ENCODE data around the gene TINCR.

Gene TINCR

DNA sequence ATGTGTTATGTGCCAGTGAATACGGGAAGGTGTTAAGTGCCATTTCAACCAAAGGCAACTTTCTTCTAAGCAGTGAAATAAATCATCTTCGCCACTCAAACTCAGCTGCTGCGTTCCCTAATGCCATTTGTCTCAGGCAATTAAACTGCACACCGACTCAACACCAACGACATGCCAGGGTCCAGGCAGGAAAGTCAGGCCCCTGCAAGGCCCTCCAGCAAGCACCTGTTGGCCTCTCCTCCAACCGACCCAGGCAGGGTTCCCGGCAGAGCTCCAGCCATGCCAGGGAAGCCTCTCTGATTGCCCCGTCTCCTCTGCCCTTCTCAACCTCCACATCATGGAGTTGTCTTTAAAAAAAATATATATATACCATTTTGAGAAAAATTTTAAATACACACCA, 33.0 kb upstream of the TINCR start:
- no peaks in the 10 kb centered on the region for H3K27me3 ChIP-seq (ENCODE audit: insufficient read depth, low read length)
- H3F3A ChIP-seq (ENCODE audit: insufficient read depth, low read length): no peaks in the 10 kb centered on the region
- no peaks in the 10 kb centered on the region for H3K79me2 ChIP-seq (ENCODE audit: insufficient read depth, low read length)
- H3K36me3 ChIP-seq (ENCODE audit: insufficient read depth, low read length): peaks cover 94% of the 10 kb centered on the region
- no peak overlapping the region for H3K27ac ChIP-seq (ENCODE audit: low read depth, low read length, poor library complexity, severe bottlenecking)
- H3K9ac ChIP-seq (ENCODE audit: low read length): no peak overlapping the region
- TF ChIP-seq, protein P1, sequence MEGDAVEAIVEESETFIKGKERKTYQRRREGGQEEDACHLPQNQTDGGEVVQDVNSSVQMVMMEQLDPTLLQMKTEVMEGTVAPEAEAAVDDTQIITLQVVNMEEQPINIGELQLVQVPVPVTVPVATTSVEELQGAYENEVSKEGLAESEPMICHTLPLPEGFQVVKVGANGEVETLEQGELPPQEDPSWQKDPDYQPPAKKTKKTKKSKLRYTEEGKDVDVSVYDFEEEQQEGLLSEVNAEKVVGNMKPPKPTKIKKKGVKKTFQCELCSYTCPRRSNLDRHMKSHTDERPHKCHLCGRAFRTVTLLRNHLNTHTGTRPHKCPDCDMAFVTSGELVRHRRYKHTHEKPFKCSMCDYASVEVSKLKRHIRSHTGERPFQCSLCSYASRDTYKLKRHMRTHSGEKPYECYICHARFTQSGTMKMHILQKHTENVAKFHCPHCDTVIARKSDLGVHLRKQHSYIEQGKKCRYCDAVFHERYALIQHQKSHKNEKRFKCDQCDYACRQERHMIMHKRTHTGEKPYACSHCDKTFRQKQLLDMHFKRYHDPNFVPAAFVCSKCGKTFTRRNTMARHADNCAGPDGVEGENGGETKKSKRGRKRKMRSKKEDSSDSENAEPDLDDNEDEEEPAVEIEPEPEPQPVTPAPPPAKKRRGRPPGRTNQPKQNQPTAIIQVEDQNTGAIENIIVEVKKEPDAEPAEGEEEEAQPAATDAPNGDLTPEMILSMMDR (IDR thresholded peaks at IDR 0.05; ENCODE audit: low read length): no peak
- no peak for TF ChIP-seq EZH2 (IDR thresholded peaks at IDR 0.05; ENCODE audit: borderline replicate concordance, low read length)
- H3K4me3 ChIP-seq (ENCODE audit: low read depth, low read length, poor library complexity, severe bottlenecking): no peak overlapping the region
- H4K20me1 ChIP-seq (ENCODE audit: insufficient read depth, low read length): no peaks in the 10 kb centered on the region
- H2AFZ ChIP-seq (ENCODE audit: low read length): no peak overlapping the region
- no peaks in the 10 kb centered on the region for H3K9me2 ChIP-seq (ENCODE audit: low read depth, low read length)
- no peak overlapping the region for H3K4me2 ChIP-seq (ENCODE audit: low read length)
- H3K9me3 ChIP-seq (ENCODE audit: low read length): no peaks in the 10 kb centered on the region
- H3K4me1 ChIP-seq (ENCODE audit: insufficient read depth, low read length, severe bottlenecking): no peaks in the 10 kb centered on the region

DNA sequence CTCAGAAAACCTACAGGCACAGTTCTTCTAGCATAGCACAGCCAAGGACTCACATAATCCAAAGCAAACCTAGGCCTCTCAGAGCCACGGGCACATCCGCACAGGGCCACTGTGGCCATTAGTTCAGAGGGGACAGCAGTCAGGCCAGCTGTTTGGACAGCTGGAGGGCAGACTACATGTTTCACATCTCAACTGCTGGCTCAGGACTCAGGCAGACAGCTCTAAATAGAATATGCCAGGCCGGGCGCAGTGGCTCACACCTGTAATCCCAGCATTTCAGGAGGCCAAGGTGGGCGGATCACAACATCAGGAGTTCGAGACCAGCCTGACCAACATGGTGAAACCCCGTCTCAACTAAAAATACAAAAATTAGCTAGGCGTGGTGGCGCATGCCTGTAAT, 28.0 kb upstream of the TINCR start:
- Histone ChIP-seq H3K36me3 (ENCODE audit: insufficient read depth, low read length) (peaks cover 98% of the 10 kb centered on the region), H3K27ac (ENCODE audit: low read depth, low read length, poor library complexity, severe bottlenecking) (no peak overlapping the region), H3K9me2 (ENCODE audit: low read depth, low read length) (no peaks in the 10 kb centered on the region), H3K27me3 (ENCODE audit: insufficient read depth, low read length) (no peaks in the 10 kb centered on the region), H3K9ac (ENCODE audit: low read length) (no peak overlapping the region), H3K79me2 (ENCODE audit: insufficient read depth, low read length) (no peaks in the 10 kb centered on the region), H3K4me2 (ENCODE audit: low read length) (no peak overlapping the region), H2AFZ (ENCODE audit: low read length) (no peak overlapping the region), H4K20me1 (ENCODE audit: insufficient read depth, low read length) (no peaks in the 10 kb centered on the region), H3K4me1 (ENCODE audit: insufficient read depth, low read length, severe bottlenecking) (no peaks in the 10 kb centered on the region), H3K9me3 (ENCODE audit: low read length) (no peaks in the 10 kb centered on the region), H3K4me3 (ENCODE audit: low read depth, low read length, poor library complexity, severe bottlenecking) (no peak overlapping the region), H3F3A (ENCODE audit: insufficient read depth, low read length) (no peaks in the 10 kb centered on the region)
- TF ChIP-seq EZH2 (IDR thresholded peaks at IDR 0.05; ENCODE audit: borderline replicate concordance, low read length): no peak
- TF ChIP-seq, protein P1 (IDR thresholded peaks at IDR 0.05; ENCODE audit: low read length): no peak

DNA sequence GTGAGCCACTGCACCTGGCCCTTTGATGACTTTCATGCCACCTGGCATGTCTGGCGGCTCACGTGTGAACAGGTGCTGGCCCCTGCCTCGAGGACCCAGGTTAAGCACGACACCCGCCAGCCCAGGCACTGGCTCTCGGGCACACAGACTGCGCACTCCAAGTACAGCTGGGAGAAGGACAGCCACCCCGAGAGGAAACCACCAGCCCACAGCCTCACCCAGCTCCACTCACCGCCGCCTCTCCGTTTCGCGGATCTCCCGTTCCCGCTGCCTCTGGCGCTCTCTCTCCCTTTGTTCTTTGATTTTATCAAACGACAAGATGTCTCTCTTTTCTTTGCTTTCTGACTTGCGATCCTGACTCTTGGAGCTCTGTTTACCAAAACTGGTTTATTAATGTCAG, 27.4 kb upstream of the TINCR start:
- Histone ChIP-seq H3K9me3 (ENCODE audit: low read length) (no peaks in the 10 kb centered on the region), H3K4me2 (ENCODE audit: low read length) (no peak overlapping the region), H2AFZ (ENCODE audit: low read length) (no peak overlapping the region), H3K79me2 (ENCODE audit: insufficient read depth, low read length) (no peaks in the 10 kb centered on the region), H3K36me3 (ENCODE audit: insufficient read depth, low read length) (peaks cover 98% of the 10 kb centered on the region), H3K27ac (ENCODE audit: low read depth, low read length, poor library complexity, severe bottlenecking) (no peak overlapping the region), H3K9ac (ENCODE audit: low read length) (no peak overlapping the region), H3F3A (ENCODE audit: insufficient read depth, low read length) (no peaks in the 10 kb centered on the region), H3K9me2 (ENCODE audit: low read depth, low read length) (no peaks in the 10 kb centered on the region), H3K27me3 (ENCODE audit: insufficient read depth, low read length) (no peaks in the 10 kb centered on the region), H3K4me1 (ENCODE audit: insufficient read depth, low read length, severe bottlenecking) (no peaks in the 10 kb centered on the region), H3K4me3 (ENCODE audit: low read depth, low read length, poor library complexity, severe bottlenecking) (no peak overlapping the region), H4K20me1 (ENCODE audit: insufficient read depth, low read length) (no peaks in the 10 kb centered on the region)
- TF ChIP-seq EZH2 (IDR thresholded peaks at IDR 0.05; ENCODE audit: borderline replicate concordance, low read length): no peak
- TF ChIP-seq, protein P1 (IDR thresholded peaks at IDR 0.05; ENCODE audit: low read length): no peak

All from OCI-LY1 (cell line).